C4-2B (cell line): ENCODE measurements around the gene GATA1.

ENCODE experiments used
- H3K27ac ChIP-seq: fragments of 450-650 bp; 2 replicates; pipeline ENCODE4 v1.5.1; 2017
- CTCF ChIP-seq: fragments of 450-650 bp; conservative IDR thresholded peaks from 2 replicates; pipeline ENCODE4 v1.5.1; 2017; ENCODE audit warnings: mild to moderate bottlenecking
- ZFX ChIP-seq: fragments of 450-650 bp; IDR thresholded peaks from 2 replicates; pipeline ENCODE4 v1.6.1; 2017

The GATA1 gene

GRCh38 chrX:48826876-48827653, 40.7 kb downstream of the GATA1 start:
- no peak overlapping the region for H3K27ac ChIP-seq
- TF ChIP-seq CTCF (no peak), ZFX (no peak)

GRCh38 chrX:48827654-48827968, 41.2 kb downstream of the GATA1 start:
- H3K27ac ChIP-seq, result no peak overlapping the region
- TF ChIP-seq CTCF (no peak), ZFX (no peak)

GRCh38 chrX:48829016-48829735, 42.8 kb downstream of the GATA1 start:
- no peak overlapping the region for H3K27ac ChIP-seq
- TF ChIP-seq ZFX, result no peak
- no peak for TF ChIP-seq CTCF

GRCh38 chrX:48831136-48831908, 44.9 kb downstream of the GATA1 start:
- H3K27ac ChIP-seq, result no peak overlapping the region
- TF ChIP-seq CTCF (no peak), ZFX (no peak)

GRCh38 chrX:48831909-48832291, 45.5 kb downstream of the GATA1 start:
- TF ChIP-seq ZFX (no peak), CTCF (no peak)
- H3K27ac ChIP-seq, result no peak overlapping the region

GRCh38 chrX:48833542-48834138, 47.2 kb downstream of the GATA1 start:
- 0 out of 2 replicates have a peak, but pooled peaks have one; percentile 8 for TF ChIP-seq CTCF
- TF ChIP-seq ZFX, result no peak
- H3K27ac ChIP-seq, result no peak overlapping the region
